Colonic mucosa (tissue), 4 donors: Measurements from ENCODE around the gene GZMB. TPM values are rescaled to one million over a fixed set of nuclear protein-coding genes. Genes with fewer than 3 reads are reported as not detected.
"Not testable (repeated sequence)": the region's sequence is repeated elsewhere in the genome, so short reads cannot be mapped to it uniquely, and the experiment has no call there.

Source experiments
- DNase-seq: peaks from one replicate; pipeline ENCODE4 v3.0.0-alpha.2; 2020
- H3K27ac ChIP-seq: fragments of 200-600 bp; one replicate; pipeline ENCODE4 v1.8.0; 2021
- H3K27me3 ChIP-seq: fragments of 200-600 bp; one replicate; pipeline ENCODE4 v1.8.0; 2021
- H3K36me3 ChIP-seq: fragments of 200-600 bp; one replicate; pipeline ENCODE4 v1.8.0; 2021
- H3K4me1 ChIP-seq: fragments of 200-600 bp; one replicate; pipeline ENCODE4 v1.8.0; 2021; ENCODE audit warnings: mild to moderate bottlenecking
- H3K4me3 ChIP-seq: fragments of 200-600 bp; one replicate; pipeline ENCODE4 v1.8.0; 2021
- H3K9ac ChIP-seq, 2 donors: one replicate each; pipeline ENCODE4 v1.7.0; 2013; ENCODE audit warnings: control low read depth in 2 of 2, low read depth in 2 of 2, low read length in 2 of 2
- H3K9me3 ChIP-seq: fragments of 200-600 bp; one replicate; pipeline ENCODE4 v1.8.0; 2021
- intact Hi-C: fragments of 100-400 bp; cut with DNase I; formaldehyde crosslinking; loops from one replicate; pipeline ENCODE4 v1.14.1; 2022
- total RNA-seq, 2 donors: library from RNA; stranded (reverse); fragmentation: NEBNext Ultra II Directional in 1 of 2; extraction: Animal tissue kit (Norgen Biotek cat#: 25700) in 1 of 2; gene quantifications; one replicate each; pipeline ENCODE4 v1.2.1, GENCODE V29; 2021
- TF ChIP-seq, protein P1 (sequence below): fragments of 200-600 bp; IDR thresholded peaks from one replicate; pipeline ENCODE4 v1.8.0; 2022; ENCODE audit warnings: antibody characterized with exemption, mild to moderate bottlenecking
- donor health status: healthy.
- donor health status: DM: no; HTN: no; CAD: no.
- donor health status: DM: no; HTN: no; CAD: no.

GZMB gene
- total RNA-seq, 2 donors from 2014 or later, result 1.1 to 3.0 TPM

DNA sequence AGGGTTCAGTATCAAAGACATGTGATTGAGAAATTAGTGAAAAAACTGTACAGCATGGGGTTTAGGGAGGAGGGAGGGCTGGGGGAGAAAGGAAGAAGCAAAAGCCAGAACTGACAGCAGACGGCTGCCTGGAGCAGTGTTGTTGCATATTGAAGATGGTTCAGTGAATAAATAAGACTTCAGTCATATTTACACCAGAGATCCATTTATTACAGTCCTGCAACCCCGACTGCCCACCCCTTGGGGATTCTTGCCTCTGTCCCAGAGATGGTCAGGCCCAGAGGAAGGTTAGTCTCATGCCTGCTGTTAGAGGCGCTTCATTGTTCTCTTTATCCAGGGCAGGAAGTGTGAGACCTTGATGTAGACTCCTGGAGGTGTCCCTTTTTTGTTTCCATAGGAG, 27.7 kb downstream of the GZMB start:
- Histone ChIP-seq H3K4me3 (no peak overlapping the region), H3K36me3 (no peaks in the 10 kb centered on the region), H3K9ac (no peak overlapping the region), H3K9me3 (no peaks in the 10 kb centered on the region), H3K27ac (no peak overlapping the region), H3K4me1 (no peaks in the 10 kb centered on the region), H3K27me3 (no peaks in the 10 kb centered on the region)
- TF ChIP-seq, protein P1, sequence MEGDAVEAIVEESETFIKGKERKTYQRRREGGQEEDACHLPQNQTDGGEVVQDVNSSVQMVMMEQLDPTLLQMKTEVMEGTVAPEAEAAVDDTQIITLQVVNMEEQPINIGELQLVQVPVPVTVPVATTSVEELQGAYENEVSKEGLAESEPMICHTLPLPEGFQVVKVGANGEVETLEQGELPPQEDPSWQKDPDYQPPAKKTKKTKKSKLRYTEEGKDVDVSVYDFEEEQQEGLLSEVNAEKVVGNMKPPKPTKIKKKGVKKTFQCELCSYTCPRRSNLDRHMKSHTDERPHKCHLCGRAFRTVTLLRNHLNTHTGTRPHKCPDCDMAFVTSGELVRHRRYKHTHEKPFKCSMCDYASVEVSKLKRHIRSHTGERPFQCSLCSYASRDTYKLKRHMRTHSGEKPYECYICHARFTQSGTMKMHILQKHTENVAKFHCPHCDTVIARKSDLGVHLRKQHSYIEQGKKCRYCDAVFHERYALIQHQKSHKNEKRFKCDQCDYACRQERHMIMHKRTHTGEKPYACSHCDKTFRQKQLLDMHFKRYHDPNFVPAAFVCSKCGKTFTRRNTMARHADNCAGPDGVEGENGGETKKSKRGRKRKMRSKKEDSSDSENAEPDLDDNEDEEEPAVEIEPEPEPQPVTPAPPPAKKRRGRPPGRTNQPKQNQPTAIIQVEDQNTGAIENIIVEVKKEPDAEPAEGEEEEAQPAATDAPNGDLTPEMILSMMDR, result no peak
- intact Hi-C loops, result no loop called here
- no peak for DNase-seq

DNA sequence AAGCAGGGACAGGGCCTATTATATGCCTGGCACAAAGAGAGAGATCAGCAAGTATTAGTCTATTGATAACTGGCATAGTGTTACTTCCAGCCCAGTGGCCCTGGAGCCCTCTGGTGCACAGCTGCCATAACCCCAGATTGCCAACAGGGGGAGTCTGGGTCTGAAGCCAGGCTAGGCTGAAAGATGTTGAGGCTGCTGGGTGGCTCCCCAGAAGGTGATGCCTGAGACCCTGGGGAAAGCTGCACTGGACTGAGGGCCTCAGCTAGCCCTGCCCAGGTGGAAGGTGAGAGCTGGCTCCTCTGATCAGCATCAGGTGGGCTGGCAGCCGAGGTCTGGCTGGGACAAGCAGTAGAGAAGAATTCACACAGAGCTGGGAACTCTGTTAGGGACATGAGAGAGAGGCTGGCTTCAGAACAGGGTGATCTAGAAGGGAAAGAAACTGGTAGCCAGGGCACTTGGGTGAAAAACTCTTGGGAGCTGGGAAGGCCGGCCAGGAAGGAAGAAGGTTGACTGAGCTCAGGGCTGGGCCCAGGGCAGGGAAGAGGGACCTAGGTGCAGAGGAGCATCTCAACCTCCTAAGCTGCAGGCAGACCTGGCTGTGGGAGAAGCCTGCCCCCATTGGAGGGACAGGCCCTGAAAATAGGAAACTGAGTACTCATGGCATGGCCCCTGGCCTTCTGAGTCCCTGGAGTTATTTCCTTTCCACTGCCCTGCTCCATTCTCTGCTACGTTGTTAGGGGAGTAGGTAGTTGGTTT, 28.4 kb downstream of the GZMB start:
- DNase-seq, result peak; percentile 41
- H3K27ac ChIP-seq, result no peak overlapping the region
- H3K4me1 ChIP-seq, result no peaks in the 10 kb centered on the region
- H3K9ac ChIP-seq, result no peak overlapping the region
- intact Hi-C loops, result no loop called here
- no peaks in the 10 kb centered on the region for H3K27me3 ChIP-seq
- TF ChIP-seq, protein P1, result peak; percentile 71
- H3K9me3 ChIP-seq, result no peaks in the 10 kb centered on the region
- H3K4me3 ChIP-seq, result no peak overlapping the region
- H3K36me3 ChIP-seq, result no peaks in the 10 kb centered on the region

DNA sequence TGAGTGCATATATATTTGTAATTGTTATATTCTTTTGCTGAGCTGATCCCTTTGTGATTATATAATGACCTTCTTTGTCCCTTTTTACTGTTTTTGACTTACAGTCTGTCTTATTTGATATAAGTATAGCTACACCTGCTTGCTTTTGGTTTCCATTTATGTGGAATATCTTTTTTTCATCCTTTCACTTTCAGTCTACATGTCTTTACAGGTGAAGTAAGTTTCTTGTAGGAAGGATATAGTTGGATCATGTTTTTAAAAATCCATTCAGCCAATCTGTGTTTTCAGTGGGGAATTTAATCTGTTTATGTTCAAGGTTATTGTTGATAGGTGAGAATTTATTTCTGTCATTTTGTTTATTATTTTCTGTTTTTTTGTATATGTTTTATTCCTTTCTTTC, 36.6 kb downstream of the GZMB start:
- Histone ChIP-seq H3K9me3 (no peaks in the 10 kb centered on the region), H3K9ac (no peak overlapping the region), H3K27me3 (no peaks in the 10 kb centered on the region), H3K27ac (no peak overlapping the region), H3K4me1 (no peaks in the 10 kb centered on the region), H3K4me3 (no peak overlapping the region), H3K36me3 (no peaks in the 10 kb centered on the region)
- intact Hi-C loops, result no loop called here
- DNase-seq, result no peak
- TF ChIP-seq, protein P1, result no peak

DNA sequence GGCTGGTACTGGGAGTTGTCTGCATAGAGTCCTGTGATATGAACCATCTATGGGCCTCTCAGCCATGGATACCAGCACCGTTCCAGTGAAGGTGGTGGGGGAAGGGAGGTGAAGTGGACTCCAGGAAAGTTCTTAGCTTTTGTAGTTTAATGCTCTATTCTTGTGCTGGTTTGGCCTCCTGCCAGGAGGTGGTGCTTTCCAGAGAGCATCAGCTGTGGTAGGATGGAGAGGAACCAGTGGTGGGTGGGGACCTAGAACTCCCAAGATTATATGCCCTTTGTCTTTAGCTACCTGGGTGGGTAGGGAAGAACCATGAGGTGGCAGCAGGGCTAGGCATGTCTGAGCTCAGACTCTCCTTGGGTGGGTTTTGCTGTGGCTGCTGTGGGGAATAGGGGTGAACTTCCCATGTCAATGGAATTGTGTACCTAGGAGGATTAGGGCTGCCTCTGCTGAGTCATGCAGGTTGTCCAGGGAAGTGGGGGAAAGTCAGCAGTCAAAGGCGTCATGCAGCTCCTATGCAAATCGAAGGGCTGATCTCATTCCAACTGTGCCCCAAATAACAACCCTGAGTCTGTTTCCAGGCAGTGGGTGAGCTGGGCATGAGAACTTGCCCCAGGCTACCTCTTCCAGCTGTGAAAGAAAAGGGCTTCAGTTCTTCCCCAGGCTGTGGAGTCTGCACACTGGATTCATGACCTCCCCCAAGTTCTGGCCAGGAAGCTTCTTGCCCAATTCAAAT, 38.7 kb downstream of the GZMB start:
- no peaks in the 10 kb centered on the region for H3K27me3 ChIP-seq
- no peak overlapping the region for H3K27ac ChIP-seq
- no peak overlapping the region for H3K4me3 ChIP-seq
- DNase-seq, result no peak
- H3K4me1 ChIP-seq, result no peaks in the 10 kb centered on the region
- H3K9ac ChIP-seq, result no peak overlapping the region
- no peaks in the 10 kb centered on the region for H3K36me3 ChIP-seq
- TF ChIP-seq, protein P1, result no peak
- H3K9me3 ChIP-seq, result no peaks in the 10 kb centered on the region
- intact Hi-C loops, result no loop called here

DNA sequence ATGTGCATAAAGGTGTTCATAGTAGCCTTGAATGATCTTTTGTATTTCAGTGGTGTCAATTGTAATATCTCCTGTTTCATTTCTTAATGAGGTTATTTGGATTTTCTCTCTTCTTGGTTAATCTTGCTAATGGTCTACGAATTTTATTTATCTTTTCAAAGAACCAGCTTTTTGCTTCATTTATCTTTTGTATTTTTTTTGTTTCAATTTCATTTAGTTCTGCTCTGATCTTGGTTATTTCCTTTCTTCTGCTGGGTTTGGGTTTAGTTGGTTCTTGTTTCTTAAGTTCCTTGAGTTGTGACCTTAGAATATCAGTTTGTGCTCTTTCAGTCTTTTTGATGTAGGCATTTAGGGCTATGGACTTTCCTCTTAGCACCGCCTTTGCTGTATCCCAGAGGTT, 43.0 kb downstream of the GZMB start:
- H3K9me3 ChIP-seq, H3K36me3 ChIP-seq, H3K9ac ChIP-seq, H3K27me3 ChIP-seq, H3K4me3 ChIP-seq, DNase-seq, H3K4me1 ChIP-seq, H3K27ac ChIP-seq, intact Hi-C loops: not testable (repeated sequence)

DNA sequence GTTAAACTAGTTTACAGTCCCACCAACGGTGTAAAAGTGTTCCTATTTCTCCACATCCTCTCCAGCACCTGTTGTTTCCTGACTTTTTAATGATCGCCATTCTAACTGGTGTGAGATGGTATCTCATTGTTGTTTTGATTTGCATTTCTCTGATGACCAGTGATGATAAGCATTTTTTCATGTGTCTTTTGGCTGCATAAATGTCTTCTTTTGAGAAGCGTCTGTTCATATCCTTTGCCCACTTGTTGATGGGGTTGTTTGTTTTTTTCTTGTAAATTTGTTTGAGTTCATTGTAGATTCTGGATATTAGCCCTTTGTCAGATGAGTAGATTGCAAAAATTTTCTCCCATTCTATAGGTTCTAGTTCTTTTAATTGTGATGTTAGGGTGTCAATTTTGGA, 49.6 kb downstream of the GZMB start:
- intact Hi-C loops, H3K4me3 ChIP-seq, H3K9me3 ChIP-seq, H3K36me3 ChIP-seq, H3K9ac ChIP-seq, H3K27ac ChIP-seq, DNase-seq, H3K4me1 ChIP-seq, H3K27me3 ChIP-seq: not testable (repeated sequence)

Other genes with a start within 250 kb of the GZMB start
- 10 to 100 TPM; 13.0 to 26.7 TPM for gene NYNRIN, start 235.2 kb downstream of the GZMB start, total RNA-seq
- 1 to 10 TPM; 1.8 to 2.0 TPM for gene CBLN3, start 204.5 kb downstream of the GZMB start, total RNA-seq
- 10 to 100 TPM; 82.6 to 90.4 TPM for gene KHNYN, start 204.2 kb downstream of the GZMB start, total RNA-seq
- 10 to 100 TPM; 32.5 to 40.9 TPM for gene SDR39U1, start 191.4 kb downstream of the GZMB start, total RNA-seq
- 1 to 10 TPM; 1.3 TPM for gene CMA1, start 125.9 kb downstream of the GZMB start, total RNA-seq
- gene CTSG, start 57.9 kb downstream of the GZMB start, total RNA-seq, result 1 to 10 TPM; 3.2 to 5.4 TPM
- gene GZMH, start 24.5 kb downstream of the GZMB start, total RNA-seq, result under 1 TPM; 0.53 to 0.59 TPM